IMR-90 (cell line): ENCODE measurements around the gene XYLB. TPM values are rescaled to one million over a fixed set of nuclear protein-coding genes. Genes with fewer than 3 reads are reported as not detected.

Experiments used
- ATAC-seq: fragments of 200-7000 bp; cut with Tn5 transposase; 2 replicates; pipeline ENCODE4 v1.9.1; 2020; ENCODE audit warnings: low read depth, mild to moderate bottlenecking, moderate library complexity
- BruUV-seq: library from RNA; stranded (reverse); fragments of 400-500 nt; replicated peaks from 2 replicates; lab custom pipeline; 2021; lab: Mats Ljungman, UMichigan
- CTCF ChIA-PET: fragments of 300-600 bp; formaldehyde crosslinking; extraction: SDS; loops from one replicate; lab custom pipeline; 2021; ENCODE audit warnings: antibody characterized with exemption; lab: Yijun Ruan, JAX
- POLR2A ChIA-PET: fragments of 300-600 bp; sonication (Branson Sonifier 250); formaldehyde crosslinking; loops from one replicate; lab custom pipeline; 2022; ENCODE audit warnings: antibody characterized with exemption; ENCODE audit not compliant: unreplicated experiment; lab: Charles Lee
- DNase-seq: peaks from one replicate; pipeline ENCODE4 v3.0.0; 2013
- H2AFZ ChIP-seq: replicated peaks from 2 replicates; pipeline ENCODE3; 2013; ENCODE audit warnings: low read length, mild to moderate bottlenecking; ENCODE audit not compliant: poor library complexity
- H2AK5ac ChIP-seq: 2 replicates; pipeline ENCODE4 v1.6.1; 2013; ENCODE audit warnings: low read depth, low read length, inconsistent platforms
- H2AK9ac ChIP-seq: replicated peaks from 2 replicates; pipeline ENCODE3; 2013; ENCODE audit warnings: mild to moderate bottlenecking, low read depth, low read length, moderate library complexity; ENCODE audit not compliant: poor library complexity
- H2BK120ac ChIP-seq: 2 replicates; pipeline ENCODE4 v1.6.1; 2013; ENCODE audit warnings: low read depth, low read length, inconsistent platforms
- H2BK15ac ChIP-seq: 3 replicates; pipeline ENCODE4 v1.6.1; 2013; ENCODE audit warnings: low read depth, low read length, inconsistent platforms
- H2BK20ac ChIP-seq: 2 replicates; pipeline ENCODE4 v1.6.1; 2013; ENCODE audit warnings: low read depth, mild to moderate bottlenecking, inconsistent platforms, low read length, moderate library complexity
- H2BK5ac ChIP-seq: 2 replicates; pipeline ENCODE4 v1.6.1; 2013; ENCODE audit warnings: mild to moderate bottlenecking, low read depth, low read length, inconsistent platforms; ENCODE audit not compliant: poor library complexity, severe bottlenecking
- H3K14ac ChIP-seq: replicated peaks from 2 replicates; pipeline ENCODE4 v1.6.1; 2013; ENCODE audit warnings: low read depth, low read length, inconsistent platforms
- H3K18ac ChIP-seq: 2 replicates; pipeline ENCODE4 v1.6.1; 2013; ENCODE audit warnings: low read depth, low read length, control low read depth
- H3K23ac ChIP-seq: 2 replicates; pipeline ENCODE4 v1.6.1; 2013; ENCODE audit warnings: low read depth, low read length, inconsistent platforms
- H3K27ac ChIP-seq: 2 replicates; pipeline ENCODE4 v1.5.1; 2013; ENCODE audit warnings: mild to moderate bottlenecking, control low read depth, low read length; ENCODE audit not compliant: insufficient read depth
- H3K27me3 ChIP-seq: 2 replicates; pipeline ENCODE4 v1.6.1; 2013; ENCODE audit warnings: low read length; ENCODE audit not compliant: control insufficient read depth, insufficient read depth
- H3K36me3 ChIP-seq: 2 replicates; pipeline ENCODE4 v1.6.1; 2013; ENCODE audit warnings: low read length, mixed read lengths; ENCODE audit not compliant: control insufficient read depth, insufficient read depth
- H3K4ac ChIP-seq: 2 replicates; pipeline ENCODE4 v1.6.1; 2013; ENCODE audit warnings: low read depth, low read length, inconsistent platforms
- H3K4me1 ChIP-seq: 2 replicates; pipeline ENCODE4 v1.6.1; 2013; ENCODE audit warnings: low read length, mixed read lengths; ENCODE audit not compliant: control insufficient read depth, insufficient read depth
- H3K4me2 ChIP-seq: 2 replicates; pipeline ENCODE4 v1.6.1; 2013; ENCODE audit warnings: low read depth, mild to moderate bottlenecking, control low read depth, low read length, moderate library complexity
- H3K4me3 ChIP-seq: 2 replicates; pipeline ENCODE4 v1.5.1; 2013; ENCODE audit warnings: low read depth, mild to moderate bottlenecking, control low read depth, low read length, moderate library complexity; ENCODE audit not compliant: insufficient read depth
- H3K56ac ChIP-seq: 2 replicates; pipeline ENCODE4 v1.6.1; 2013; ENCODE audit warnings: low read length, inconsistent platforms; ENCODE audit not compliant: insufficient read depth; ENCODE audit errors: extremely low read depth
- H3K79me1 ChIP-seq, 2 experiments: 2 replicates each; pipeline ENCODE4 v1.6.1; 2013; ENCODE audit warnings: low read length in 2 of 2, inconsistent platforms in 1 of 2, low read depth in 1 of 2
- H3K9ac ChIP-seq: 2 replicates; pipeline ENCODE4 v1.6.1; 2013; ENCODE audit warnings: low read depth, low read length, control low read depth
- H3K9me1 ChIP-seq: 2 replicates; pipeline ENCODE4 v1.6.1; 2013; ENCODE audit warnings: low read length, inconsistent platforms; ENCODE audit not compliant: insufficient read depth
- H3K9me3 ChIP-seq: 2 replicates; pipeline ENCODE4 v1.6.1; 2013; ENCODE audit warnings: low read length; ENCODE audit not compliant: control insufficient read depth, insufficient read depth
- H4K20me1 ChIP-seq: 2 replicates; pipeline ENCODE4 v1.6.1; 2013; ENCODE audit warnings: low read length, inconsistent platforms; ENCODE audit not compliant: insufficient read depth
- H4K5ac ChIP-seq: 2 replicates; pipeline ENCODE4 v1.6.1; 2013; ENCODE audit warnings: mild to moderate bottlenecking, low read depth, low read length, control low read depth
- H4K8ac ChIP-seq, 2 experiments: 2 replicates each; pipeline ENCODE4 v1.6.1; 2013; ENCODE audit warnings: low read depth in 2 of 2, low read length in 2 of 2, control low read depth in 1 of 2, inconsistent platforms in 1 of 2
- H4K91ac ChIP-seq: 2 replicates; pipeline ENCODE4 v1.6.1; 2013; ENCODE audit warnings: low read depth, low read length, inconsistent platforms; ENCODE audit not compliant: insufficient read depth
- BHLHE40 ChIP-seq: fragments of 150-350 bp; IDR thresholded peaks from 2 replicates; pipeline ENCODE4 v1.6.1; 2016; ENCODE audit warnings: mild to moderate bottlenecking, low read depth, low read length
- CEBPB ChIP-seq: IDR thresholded peaks from 2 replicates; pipeline ENCODE4 v1.6.1; 2012; ENCODE audit warnings: low read depth, low read length, improper control_type of control experiment
- FOS ChIP-seq: fragments of 150-350 bp; IDR thresholded peaks from 2 replicates; pipeline ENCODE4 v1.6.1; 2016; ENCODE audit warnings: low read depth, low read length
- MAFK ChIP-seq: IDR thresholded peaks from 2 replicates; pipeline ENCODE4 v1.6.1; 2012; ENCODE audit warnings: low read depth, low read length, improper control_type of control experiment
- MXI1 ChIP-seq: IDR thresholded peaks from 2 replicates; pipeline ENCODE4 v1.6.1; 2012; ENCODE audit warnings: low read depth, mild to moderate bottlenecking, low read length, moderate library complexity, borderline replicate concordance
- NFE2L2 ChIP-seq: fragments of 150-350 bp; IDR thresholded peaks from 2 replicates; pipeline ENCODE4 v1.6.1; 2016; ENCODE audit warnings: low read depth, mild to moderate bottlenecking, low read length
- POLR2A ChIP-seq: IDR thresholded peaks from 2 replicates; pipeline ENCODE4 v1.6.1; 2012; ENCODE audit warnings: mild to moderate bottlenecking, low read depth, low read length
- RAD21 ChIP-seq: IDR thresholded peaks from 2 replicates; pipeline ENCODE4 v1.6.1; 2012; ENCODE audit warnings: low read length, improper control_type of control experiment
- RCOR1 ChIP-seq: IDR thresholded peaks from 2 replicates; pipeline ENCODE4 v1.6.1; 2012; ENCODE audit warnings: mild to moderate bottlenecking, low read length, improper control_type of control experiment; ENCODE audit not compliant: insufficient replicate concordance
- RFX5 ChIP-seq: IDR thresholded peaks from 2 replicates; pipeline ENCODE4 v1.8.0; 2012; ENCODE audit warnings: low read depth, mild to moderate bottlenecking, low read length, moderate library complexity
- SMC3 ChIP-seq: fragments of 150-350 bp; IDR thresholded peaks from 2 replicates; pipeline ENCODE4 v1.6.1; 2016; ENCODE audit warnings: low read depth, mild to moderate bottlenecking, antibody characterized with exemption, low read length, moderate library complexity
- WGBS, 2 experiments: methylation state at CpG; one replicate each; pipeline versions ENCODE4 v1.1.5 to v1.1.7; 2013; ENCODE audit warnings: missing lambda C conversion rate in 2 of 2; ENCODE audit not compliant: insufficient read length in 1 of 2; ENCODE audit errors: extremely low coverage in 2 of 2; 5-methylcytosine and 5-hydroxymethylcytosine counted together
- dilution Hi-C: fragments of 300-500 bp; cut with HindIII; formaldehyde crosslinking; loops from one replicate; pipeline ENCODE4 v1.14.3; 2018; ENCODE audit warnings: low sequenced_read_pairs; ENCODE audit not compliant: unreplicated experiment
- in situ Hi-C: fragments of 300-500 bp; cut with MboI; formaldehyde crosslinking; loops from 3 replicates; pipeline ENCODE4 v1.14.3; 2019; ENCODE audit warnings: low sequenced_read_pairs, inconsistent platforms, mixed read lengths
- intact Hi-C: fragments of 100-400 bp; cut with micrococcal nuclease; formaldehyde crosslinking; loops from 2 replicates; pipeline ENCODE4 v1.10.0; 2022
- polyA plus RNA-seq, 3 experiments: library from polyadenylated mRNA; depleted of rRNA; stranded (reverse); fragments of >200 nt; gene quantifications; 2 replicates each; pipeline ENCODE4 v1.2.3, GENCODE V29; 2012; ENCODE audit warnings: low replicate concordance in 1 of 3
- total RNA-seq: library from RNA; depleted of rRNA; stranded (reverse); fragments of >200 nt; gene quantifications from 2 replicates; pipeline ENCODE4 v1.2.3, GENCODE V29; 2012
- TF ChIP-seq, protein P1 (sequence below): fragments of 150-350 bp; IDR thresholded peaks from 2 replicates; pipeline ENCODE4 v1.6.1; 2016; ENCODE audit warnings: low read depth, mild to moderate bottlenecking, low read length, moderate library complexity, borderline replicate concordance
- TF ChIP-seq, protein P2 (sequence below): fragments of 150-350 bp; IDR thresholded peaks from 2 replicates; pipeline ENCODE4 v1.6.1; 2017; ENCODE audit warnings: mild to moderate bottlenecking, antibody characterized with exemption, low read length, low read depth
- TF ChIP-seq, protein P3 (sequence below): conservative IDR thresholded peaks from 2 replicates; pipeline ENCODE4 v1.5.1; 2012; ENCODE audit warnings: mild to moderate bottlenecking, low read depth, low read length, improper control_type of control experiment

XYLB gene
- total and polyA plus RNA-seq, 2 of the 4 experiments (the other 2 are of a cell fraction), result 3.0 to 3.4 TPM

GRCh38 chr3:38347421-38348200 lies 1.0 kb downstream of the XYLB start:
- peaks cover 6 to 16% of the 10 kb centered on the region in 2 experiments; a peak in 3 of 4 replicates for H3K79me1 ChIP-seq
- no peak overlapping the region for H2BK120ac ChIP-seq
- no peaks in the 10 kb centered on the region for H4K20me1 ChIP-seq
- H2AK9ac ChIP-seq, result peak overlapping the region; percentile 1
- peak overlapping the region; percentile 83 for H3K4me3 ChIP-seq
- no peak overlapping the region for H4K5ac ChIP-seq
- no peak overlapping the region for H3K56ac ChIP-seq
- ChIA-PET POLR2A (no interaction called here), CTCF (interaction anchor here (1.4 to 2.7 kb wide), 3 partner anchors 40 to 132 kb away, joined by 3 to 20 read pairs (median 4); no protein-coding TSS in a partner anchor)
- no peak for ATAC-seq
- H3K9me1 ChIP-seq, result peaks cover 7% of the 10 kb centered on the region; the same call in 1 of the 2 replicates
- WGBS, 2 experiments, result 66% methylated on average over 7 of the region's 19 CpGs; no CpG with 5 or more reads in 1 of the 2 experiments
- dilution Hi-C loops (no loop called here), in situ Hi-C loops (loop anchor here (5.0 to 10.0 kb wide), 2 partner anchors 135 to 223 kb away; no protein-coding TSS in a partner anchor), intact Hi-C loops (loop anchor here (2.0 to 5.0 kb wide), 4 partner anchors 45 to 495 kb away; no protein-coding TSS in a partner anchor)
- peak overlapping the region; percentile 80; the same call in 1 of the 2 replicates for H3K4me2 ChIP-seq
- no peak overlapping the region for H3K23ac ChIP-seq
- no peak overlapping the region for H2BK5ac ChIP-seq
- no peak overlapping the region for H3K27ac ChIP-seq
- H3K9me3 ChIP-seq, result no peaks in the 10 kb centered on the region
- H2AK5ac ChIP-seq, result no peak overlapping the region
- H3K9ac ChIP-seq, result no peak overlapping the region
- no peak for DNase-seq
- peak overlapping the region in 1 of 2 experiments; percentile 51; a peak in 1 of 4 replicates for H4K8ac ChIP-seq
- no peaks in the 10 kb centered on the region for H3K27me3 ChIP-seq
- no peak overlapping the region for H3K18ac ChIP-seq
- H3K4ac ChIP-seq, result no peak overlapping the region; the same call in 1 of the 2 replicates
- no TSS peak for BruUV-seq
- no peak overlapping the region for H3K14ac ChIP-seq
- no peak overlapping the region for H2BK15ac ChIP-seq
- H3K36me3 ChIP-seq, result no peaks in the 10 kb centered on the region
- H2AFZ ChIP-seq, result peak overlapping the region; percentile 99
- H3K4me1 ChIP-seq, result no peaks in the 10 kb centered on the region
- no peak overlapping the region for H2BK20ac ChIP-seq
- no peak overlapping the region for H4K91ac ChIP-seq
- TF ChIP-seq SMC3 (no peak), FOS (no peak), CEBPB (no peak), MAFK (no peak), BHLHE40 (no peak), NFE2L2 (no peak), RFX5 (no peak), RAD21 (no peak), RCOR1 (no peak), POLR2A (no peak), MXI1 (no peak)
- TF ChIP-seq, protein P1, sequence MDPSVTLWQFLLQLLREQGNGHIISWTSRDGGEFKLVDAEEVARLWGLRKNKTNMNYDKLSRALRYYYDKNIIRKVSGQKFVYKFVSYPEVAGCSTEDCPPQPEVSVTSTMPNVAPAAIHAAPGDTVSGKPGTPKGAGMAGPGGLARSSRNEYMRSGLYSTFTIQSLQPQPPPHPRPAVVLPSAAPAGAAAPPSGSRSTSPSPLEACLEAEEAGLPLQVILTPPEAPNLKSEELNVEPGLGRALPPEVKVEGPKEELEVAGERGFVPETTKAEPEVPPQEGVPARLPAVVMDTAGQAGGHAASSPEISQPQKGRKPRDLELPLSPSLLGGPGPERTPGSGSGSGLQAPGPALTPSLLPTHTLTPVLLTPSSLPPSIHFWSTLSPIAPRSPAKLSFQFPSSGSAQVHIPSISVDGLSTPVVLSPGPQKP, result no peak
- TF ChIP-seq, protein P2, sequence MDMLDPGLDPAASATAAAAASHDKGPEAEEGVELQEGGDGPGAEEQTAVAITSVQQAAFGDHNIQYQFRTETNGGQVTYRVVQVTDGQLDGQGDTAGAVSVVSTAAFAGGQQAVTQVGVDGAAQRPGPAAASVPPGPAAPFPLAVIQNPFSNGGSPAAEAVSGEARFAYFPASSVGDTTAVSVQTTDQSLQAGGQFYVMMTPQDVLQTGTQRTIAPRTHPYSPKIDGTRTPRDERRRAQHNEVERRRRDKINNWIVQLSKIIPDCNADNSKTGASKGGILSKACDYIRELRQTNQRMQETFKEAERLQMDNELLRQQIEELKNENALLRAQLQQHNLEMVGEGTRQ, result no peak
- TF ChIP-seq, protein P3, sequence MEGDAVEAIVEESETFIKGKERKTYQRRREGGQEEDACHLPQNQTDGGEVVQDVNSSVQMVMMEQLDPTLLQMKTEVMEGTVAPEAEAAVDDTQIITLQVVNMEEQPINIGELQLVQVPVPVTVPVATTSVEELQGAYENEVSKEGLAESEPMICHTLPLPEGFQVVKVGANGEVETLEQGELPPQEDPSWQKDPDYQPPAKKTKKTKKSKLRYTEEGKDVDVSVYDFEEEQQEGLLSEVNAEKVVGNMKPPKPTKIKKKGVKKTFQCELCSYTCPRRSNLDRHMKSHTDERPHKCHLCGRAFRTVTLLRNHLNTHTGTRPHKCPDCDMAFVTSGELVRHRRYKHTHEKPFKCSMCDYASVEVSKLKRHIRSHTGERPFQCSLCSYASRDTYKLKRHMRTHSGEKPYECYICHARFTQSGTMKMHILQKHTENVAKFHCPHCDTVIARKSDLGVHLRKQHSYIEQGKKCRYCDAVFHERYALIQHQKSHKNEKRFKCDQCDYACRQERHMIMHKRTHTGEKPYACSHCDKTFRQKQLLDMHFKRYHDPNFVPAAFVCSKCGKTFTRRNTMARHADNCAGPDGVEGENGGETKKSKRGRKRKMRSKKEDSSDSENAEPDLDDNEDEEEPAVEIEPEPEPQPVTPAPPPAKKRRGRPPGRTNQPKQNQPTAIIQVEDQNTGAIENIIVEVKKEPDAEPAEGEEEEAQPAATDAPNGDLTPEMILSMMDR, result no peak
